Measurements from ENCODE around the gene CLMN.
"Not testable (repeated sequence)": the region's sequence is repeated elsewhere in the genome, so short reads cannot be mapped to it uniquely, and the experiment has no call there.

The CLMN gene

DNA sequence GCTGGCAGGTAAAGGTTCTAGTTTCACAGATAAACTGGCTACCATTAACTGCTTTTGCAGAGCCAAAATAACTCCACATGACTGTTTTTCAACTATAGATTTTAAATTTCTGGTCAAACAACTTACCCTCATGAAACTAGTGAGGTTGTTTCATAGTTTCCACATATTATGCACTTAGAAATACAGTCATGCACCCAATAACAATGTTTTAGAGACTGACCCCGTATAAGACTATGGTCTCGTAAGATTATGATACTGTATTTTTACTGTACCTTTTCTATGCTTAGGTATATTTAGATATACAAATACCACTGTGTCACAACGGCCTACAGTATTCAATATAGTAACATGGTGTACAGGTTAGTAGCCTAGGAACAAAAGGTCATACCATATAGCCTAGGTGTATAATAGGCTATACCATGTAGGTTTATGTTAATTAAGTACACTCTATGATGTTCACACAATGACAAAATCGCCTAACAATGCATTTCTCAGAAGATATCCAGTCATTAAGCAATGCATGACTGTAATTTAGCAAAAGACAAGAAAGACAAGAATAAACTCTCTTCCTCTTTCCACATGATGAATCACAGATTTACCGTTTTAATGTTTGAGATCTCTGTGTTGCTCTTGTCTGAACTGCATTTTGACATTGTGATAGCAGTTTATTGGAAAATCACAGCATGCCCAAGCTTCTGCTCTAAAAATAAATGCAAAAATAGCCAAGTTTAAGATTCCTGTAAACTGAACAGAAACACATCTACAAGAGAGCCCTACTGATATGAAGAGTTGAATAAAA, 179.4 kb downstream of the CLMN start:
- no peak for TF ChIP-seq CTCF (IDR thresholded peaks at IDR 0.05; ENCODE audit: borderline replicate concordance, insufficient read depth, low read depth, low read length)
- H3K4me3 ChIP-seq (ENCODE audit: low read depth, low read length), result no peak overlapping the region

GRCh38 chr14:95138876-95139275, 180.8 kb downstream of the CLMN start:
- no peak for TF ChIP-seq CTCF (IDR thresholded peaks at IDR 0.05; ENCODE audit: borderline replicate concordance, insufficient read depth, low read depth, low read length)
- no peak overlapping the region for H3K4me3 ChIP-seq (ENCODE audit: low read depth, low read length)

DNA sequence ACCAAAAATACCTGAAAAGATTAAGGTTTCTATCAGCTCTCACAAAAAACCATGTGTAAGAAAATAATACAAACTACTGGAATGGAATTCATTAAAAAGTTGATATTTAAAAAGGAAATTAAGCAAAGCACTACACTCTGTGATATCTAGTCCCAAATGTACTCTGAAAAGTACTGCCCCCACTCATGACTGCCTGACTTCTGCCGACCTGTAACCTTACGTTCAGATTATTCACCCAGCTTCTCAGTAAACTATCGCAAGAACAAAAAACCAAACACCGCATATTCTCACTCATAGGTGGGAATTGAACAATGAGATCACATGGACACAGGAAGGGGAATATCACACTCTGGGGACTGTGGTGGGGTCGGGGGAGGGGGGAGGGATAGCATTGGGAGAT, 181.3 kb downstream of the CLMN start:
- not testable (repeated sequence) for H3K4me3 ChIP-seq (ENCODE audit: low read depth, low read length)

DNA sequence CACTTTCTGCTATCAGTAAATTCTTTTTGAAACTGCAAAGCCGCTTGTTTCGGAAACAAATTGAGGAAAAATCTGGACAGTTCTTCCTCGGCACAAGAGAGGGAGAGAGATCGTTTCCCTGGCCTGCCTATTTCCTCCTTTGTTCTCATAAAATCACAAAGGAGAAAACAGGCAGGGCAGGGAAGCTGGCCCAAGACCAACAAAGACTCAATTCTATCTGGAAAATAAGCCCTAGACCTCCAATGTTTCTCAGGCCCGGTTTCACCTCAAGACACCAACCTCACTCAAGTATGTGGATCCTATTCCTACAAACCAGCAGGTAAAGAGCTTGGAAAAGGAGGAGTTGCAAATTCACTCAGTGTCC, 181.9 kb downstream of the CLMN start:
- TF ChIP-seq CTCF (IDR thresholded peaks at IDR 0.05; ENCODE audit: borderline replicate concordance, insufficient read depth, low read depth, low read length), result no peak
- H3K4me3 ChIP-seq (ENCODE audit: low read depth, low read length), result no peak overlapping the region

DNA sequence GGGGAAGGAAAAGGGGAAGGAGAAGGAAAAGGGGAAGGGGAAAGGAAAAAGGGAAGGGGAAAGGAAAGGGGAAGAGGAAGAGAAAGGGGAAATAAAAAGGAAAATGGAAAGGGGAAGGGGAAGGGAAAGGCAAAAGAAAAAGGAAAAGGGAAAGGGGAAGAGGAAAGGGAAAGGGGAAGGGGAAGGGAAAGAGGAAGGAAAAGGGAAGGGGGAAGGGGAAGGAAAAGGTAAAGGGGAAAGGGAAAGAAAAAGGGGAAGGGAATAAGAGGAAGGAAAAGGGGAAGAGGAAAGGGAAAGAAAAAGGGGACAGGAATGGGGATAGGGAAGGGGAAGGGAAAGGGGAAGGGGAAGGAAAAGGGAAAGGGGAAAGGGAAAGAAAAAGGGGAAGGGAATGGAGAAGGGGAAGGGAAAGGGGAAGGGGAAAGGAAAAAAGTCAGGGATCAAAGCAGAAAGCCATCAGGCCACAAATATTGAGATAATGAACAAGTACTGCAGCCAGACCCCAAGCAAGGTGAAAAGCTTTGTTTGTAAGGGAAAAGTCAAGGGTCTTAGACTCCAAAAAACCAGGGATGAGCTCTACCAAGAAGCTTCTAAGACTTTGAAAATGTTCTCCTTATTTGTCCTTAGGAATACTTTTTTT, 182.4 kb downstream of the CLMN start:
- no peak for TF ChIP-seq CTCF (IDR thresholded peaks at IDR 0.05; ENCODE audit: borderline replicate concordance, insufficient read depth, low read depth, low read length)
- no peak overlapping the region for H3K4me3 ChIP-seq (ENCODE audit: low read depth, low read length)

GRCh38 chr14:95136631-95137030, 183.1 kb downstream of the CLMN start:
- no peak overlapping the region for H3K4me3 ChIP-seq (ENCODE audit: low read depth, low read length)
- TF ChIP-seq CTCF (IDR thresholded peaks at IDR 0.05; ENCODE audit: borderline replicate concordance, insufficient read depth, low read depth, low read length), result no peak

GRCh38 chr14:95134304-95134933, 185.3 kb downstream of the CLMN start:
- no peak for TF ChIP-seq CTCF (IDR thresholded peaks at IDR 0.05; ENCODE audit: borderline replicate concordance, insufficient read depth, low read depth, low read length)
- H3K4me3 ChIP-seq (ENCODE audit: low read depth, low read length), result no peak overlapping the region

Data from GM12875 (cell line).